H9 (cell line): ENCODE measurements around the gene ARFGAP1. TPM values are rescaled to one million over a fixed set of nuclear protein-coding genes. Genes with fewer than 3 reads are reported as not detected.

Experiments
- DNase-seq: peaks from one replicate; pipeline ENCODE4 v3.0.0-alpha.2; 2017
- H2AFZ ChIP-seq: one replicate; pipeline ENCODE4 v1.6.1; 2013; ENCODE audit warnings: mild to moderate bottlenecking, low read length, control low read depth, moderate library complexity
- H2AK5ac ChIP-seq: 2 replicates; pipeline ENCODE4 v1.6.1; 2013; ENCODE audit warnings: low read length, control low read depth, mixed read lengths; ENCODE audit not compliant: insufficient read length
- H2BK120ac ChIP-seq: one replicate; pipeline ENCODE4 v1.6.1; 2013; ENCODE audit warnings: low read depth, mild to moderate bottlenecking, low read length, control low read depth, inconsistent platforms; ENCODE audit not compliant: poor library complexity, severe bottlenecking
- H2BK12ac ChIP-seq: 2 replicates; pipeline ENCODE4 v1.6.1; 2013; ENCODE audit warnings: low read length, control low read depth, mixed read lengths, low read depth; ENCODE audit not compliant: insufficient read length
- H2BK15ac ChIP-seq: 2 replicates; pipeline ENCODE4 v1.6.1; 2013; ENCODE audit warnings: low read depth, low read length, control low read depth
- H2BK20ac ChIP-seq: one replicate; pipeline ENCODE4 v1.6.1; 2013; ENCODE audit warnings: low read depth, mild to moderate bottlenecking, low read length, control low read depth, inconsistent platforms; ENCODE audit not compliant: poor library complexity, severe bottlenecking
- H2BK5ac ChIP-seq: 2 replicates; pipeline ENCODE4 v1.6.1; 2013; ENCODE audit warnings: low read length, control low read depth, mixed read lengths; ENCODE audit not compliant: insufficient read length
- H3K14ac ChIP-seq: 2 replicates; pipeline ENCODE4 v1.6.1; 2013; ENCODE audit warnings: low read length, control low read depth; ENCODE audit not compliant: insufficient read depth
- H3K18ac ChIP-seq: 2 replicates; pipeline ENCODE4 v1.6.1; 2013; ENCODE audit warnings: low read depth, mild to moderate bottlenecking, mixed read lengths, low read length, control low read depth; ENCODE audit not compliant: insufficient read length
- H3K23ac ChIP-seq: 2 replicates; pipeline ENCODE4 v1.6.1; 2013; ENCODE audit warnings: low read length, control low read depth, mixed read lengths, low read depth; ENCODE audit not compliant: insufficient read length
- H3K23me2 ChIP-seq: 2 replicates; pipeline ENCODE4 v1.6.1; 2013; ENCODE audit warnings: low read depth, mild to moderate bottlenecking, mixed read lengths, low read length, control low read depth; ENCODE audit not compliant: insufficient read length, poor library complexity, severe bottlenecking
- H3K27ac ChIP-seq: 2 replicates; pipeline ENCODE4 v1.5.1; 2013; ENCODE audit warnings: low read length, control low read depth, mixed read lengths, low read depth; ENCODE audit not compliant: insufficient read length
- H3K27me3 ChIP-seq: 2 replicates; pipeline ENCODE4 v1.6.1; 2013; ENCODE audit warnings: low read length, control low read depth, inconsistent platforms; ENCODE audit not compliant: insufficient read depth
- H3K4ac ChIP-seq: 2 replicates; pipeline ENCODE4 v1.6.1; 2013; ENCODE audit warnings: low read depth, mild to moderate bottlenecking, control low read depth, inconsistent platforms, low read length, moderate library complexity
- H3K4me1 ChIP-seq: 2 replicates; pipeline ENCODE4 v1.6.1; 2013; ENCODE audit warnings: low read length, control low read depth, inconsistent platforms; ENCODE audit not compliant: insufficient read depth
- H3K4me2 ChIP-seq: 2 replicates; pipeline ENCODE4 v1.6.1; 2013; ENCODE audit warnings: low read length, control low read depth, mixed read lengths; ENCODE audit not compliant: insufficient read length, insufficient read depth
- H3K56ac ChIP-seq: 2 replicates; pipeline ENCODE4 v1.6.1; 2013; ENCODE audit warnings: low read depth, mild to moderate bottlenecking, mixed read lengths, low read length, control low read depth; ENCODE audit not compliant: insufficient read length
- H3K79me1 ChIP-seq: 2 replicates; pipeline ENCODE4 v1.6.1; 2013; ENCODE audit warnings: low read depth, mild to moderate bottlenecking, moderate library complexity, low read length, control low read depth, inconsistent platforms; ENCODE audit not compliant: insufficient read depth, poor library complexity, severe bottlenecking
- H3K79me2 ChIP-seq: 2 replicates; pipeline ENCODE4 v1.6.1; 2013; ENCODE audit warnings: low read length, control low read depth, inconsistent platforms; ENCODE audit not compliant: insufficient read depth
- H3K9ac ChIP-seq: 2 replicates; pipeline ENCODE4 v1.6.1; 2013; ENCODE audit warnings: low read length, control low read depth, mixed read lengths; ENCODE audit not compliant: insufficient read length; ENCODE audit errors: extremely low read depth
- H3K9me3 ChIP-seq: one replicate; pipeline ENCODE4 v1.6.1; 2013; ENCODE audit warnings: low read depth, low read length, inconsistent platforms; ENCODE audit not compliant: control insufficient read depth
- H3T11ph ChIP-seq: one replicate; pipeline ENCODE4 v1.6.1; 2013; ENCODE audit warnings: mild to moderate bottlenecking, low read length, control low read depth, inconsistent platforms
- H4K20me1 ChIP-seq: one replicate; pipeline ENCODE4 v1.6.1; 2013; ENCODE audit not compliant: control insufficient read depth, insufficient read length, insufficient read depth
- H4K5ac ChIP-seq: 2 replicates; pipeline ENCODE4 v1.6.1; 2013; ENCODE audit warnings: low read depth, mild to moderate bottlenecking, mixed read lengths, low read length, control low read depth; ENCODE audit not compliant: insufficient read length
- H4K8ac ChIP-seq: replicated peaks from 2 replicates; pipeline ENCODE4 v1.6.1; 2013; ENCODE audit warnings: low read length, control low read depth, mixed read lengths, low read depth; ENCODE audit not compliant: insufficient read length
- H4K91ac ChIP-seq: 2 replicates; pipeline ENCODE4 v1.6.1; 2013; ENCODE audit warnings: low read depth, mild to moderate bottlenecking, moderate library complexity, mixed read lengths, low read length, control low read depth; ENCODE audit not compliant: insufficient read length
- H3K27ac Mint-ChIP-seq, 3 experiments: 2 replicates in 2 of 3; 3 replicates in 1 of 3; pipeline ENCODE4 v1.8.0; 2020 to 2021; ENCODE audit warnings: mixed read lengths in 3 of 3, mild to moderate bottlenecking in 1 of 3, moderate library complexity in 1 of 3
- H3K27me3 Mint-ChIP-seq: 2 replicates; pipeline ENCODE4 v1.8.0; 2021; ENCODE audit warnings: low read depth, mild to moderate bottlenecking, moderate library complexity, mixed read lengths
- H3K36me3 Mint-ChIP-seq, 3 experiments: 2 replicates in 2 of 3; 3 replicates in 1 of 3; pipeline ENCODE4 v1.8.0; 2020 to 2021; ENCODE audit warnings: low read depth in 3 of 3, mixed read lengths in 3 of 3; ENCODE audit not compliant: insufficient read depth in 1 of 3
- H3K4me1 Mint-ChIP-seq, 2 experiments: 2 replicates each; pipeline ENCODE4 v1.8.0; 2020; ENCODE audit warnings: mixed read lengths in 2 of 2
- H3K4me3 Mint-ChIP-seq, 2 experiments: 2 replicates in 1 of 2; 3 replicates in 1 of 2; pipeline ENCODE4 v1.8.0; 2020 to 2021; ENCODE audit warnings: mild to moderate bottlenecking in 2 of 2, mixed read lengths in 2 of 2, moderate library complexity in 1 of 2
- H3K9me3 Mint-ChIP-seq, 2 experiments: 2 replicates in 1 of 2; 3 replicates in 1 of 2; pipeline ENCODE4 v1.8.0; 2020; ENCODE audit warnings: mild to moderate bottlenecking in 2 of 2, mixed read lengths in 2 of 2, moderate library complexity in 1 of 2
- CTCF ChIP-seq: fragments of 200-600 bp; sonication (generic); conservative IDR thresholded peaks from 3 replicates; pipeline ENCODE4 v1.8.0; 2021; ENCODE audit warnings: antibody characterized with exemption, mild to moderate bottlenecking
- WGBS: extraction: QIAGEN DNeasy Blood & Tissue Kit; methylation state at CpG from one replicate; pipeline ENCODE4 v1.1.7; 2013; ENCODE audit warnings: missing lambda C conversion rate, low lambda C conversion rate, mixed read lengths; ENCODE audit not compliant: insufficient read length; ENCODE audit errors: extremely low coverage; 5-methylcytosine and 5-hydroxymethylcytosine counted together
- total RNA-seq: library from RNA; stranded (reverse); gene quantifications from 2 replicates; pipeline ENCODE4 v1.2.1, GENCODE V29; 2021

ARFGAP1 gene
- total RNA-seq, 1 experiment from 2014 or later = 114 TPM

GRCh38 chr20:63233924-63234323 is 38.7 kb upstream of the ARFGAP1 start:
- Histone ChIP-seq H2AFZ (no peak overlapping the region), H3K18ac (no peak overlapping the region), H3K4ac (no peak overlapping the region), H2BK15ac (no peak overlapping the region), H2BK5ac (no peak overlapping the region), H2BK120ac (no peak overlapping the region), H2BK20ac (no peak overlapping the region), H3K4me2 (no peak overlapping the region), H3K27me3 (no peaks in the 10 kb centered on the region), H3T11ph (no peak overlapping the region), H3K23ac (no peak overlapping the region), H2BK12ac (no peak overlapping the region), H2AK5ac (no peak overlapping the region), H4K5ac (no peak overlapping the region), H3K79me2 (no peaks in the 10 kb centered on the region), H3K9me3 (no peaks in the 10 kb centered on the region), H3K23me2 (no peaks in the 10 kb centered on the region), H3K9ac (no peak overlapping the region), H4K91ac (no peak overlapping the region), H4K8ac (no peak overlapping the region), H3K4me1 (peaks cover 2% of the 10 kb centered on the region; the same call in 1 of the 2 replicates), H4K20me1 (no peaks in the 10 kb centered on the region), H3K79me1 (no peaks in the 10 kb centered on the region), H3K27ac (no peak overlapping the region), H3K14ac (no peak overlapping the region), H3K56ac (no peak overlapping the region)
- H3K36me3 Mint-ChIP-seq = no peaks in the 10 kb centered on the region
- peaks cover 28 to 50% of the 10 kb centered on the region in 2 experiments for H3K4me1 Mint-ChIP-seq
- no peak overlapping the region for H3K4me3 Mint-ChIP-seq
- H3K27me3 Mint-ChIP-seq = peaks cover 17% of the 10 kb centered on the region
- no peak for DNase-seq
- no peaks in the 10 kb centered on the region; a peak in 1 of 5 replicates for H3K9me3 Mint-ChIP-seq
- H3K27ac Mint-ChIP-seq = no peak overlapping the region
- WGBS = no CpG with 5 or more reads among the region's 17 CpGs
- TF ChIP-seq CTCF = no peak
